ENCODE data around the gene SYPL1.

Gene SYPL1

GRCh38 chr7:106068538-106068961, 43.6 kb downstream of the SYPL1 start:
- H3K36me3 ChIP-seq: no peaks in the 10 kb centered on the region
- H3K9me3 ChIP-seq (ENCODE audit: severe bottlenecking): no peaks in the 10 kb centered on the region
- H3K27me3 ChIP-seq (ENCODE audit: insufficient read depth, low read depth, severe bottlenecking): no peaks in the 10 kb centered on the region
- TF ChIP-seq, protein P1, sequence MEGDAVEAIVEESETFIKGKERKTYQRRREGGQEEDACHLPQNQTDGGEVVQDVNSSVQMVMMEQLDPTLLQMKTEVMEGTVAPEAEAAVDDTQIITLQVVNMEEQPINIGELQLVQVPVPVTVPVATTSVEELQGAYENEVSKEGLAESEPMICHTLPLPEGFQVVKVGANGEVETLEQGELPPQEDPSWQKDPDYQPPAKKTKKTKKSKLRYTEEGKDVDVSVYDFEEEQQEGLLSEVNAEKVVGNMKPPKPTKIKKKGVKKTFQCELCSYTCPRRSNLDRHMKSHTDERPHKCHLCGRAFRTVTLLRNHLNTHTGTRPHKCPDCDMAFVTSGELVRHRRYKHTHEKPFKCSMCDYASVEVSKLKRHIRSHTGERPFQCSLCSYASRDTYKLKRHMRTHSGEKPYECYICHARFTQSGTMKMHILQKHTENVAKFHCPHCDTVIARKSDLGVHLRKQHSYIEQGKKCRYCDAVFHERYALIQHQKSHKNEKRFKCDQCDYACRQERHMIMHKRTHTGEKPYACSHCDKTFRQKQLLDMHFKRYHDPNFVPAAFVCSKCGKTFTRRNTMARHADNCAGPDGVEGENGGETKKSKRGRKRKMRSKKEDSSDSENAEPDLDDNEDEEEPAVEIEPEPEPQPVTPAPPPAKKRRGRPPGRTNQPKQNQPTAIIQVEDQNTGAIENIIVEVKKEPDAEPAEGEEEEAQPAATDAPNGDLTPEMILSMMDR (IDR thresholded peaks at IDR 0.05; ENCODE audit: low read depth, low read length): no peak
- no peak overlapping the region for H3K27ac ChIP-seq
- no peak for DNase-seq
- H3K4me3 ChIP-seq (ENCODE audit: low read depth, low read length): no peak overlapping the region

- no peaks in the 10 kb centered on the region for H3K36me3 ChIP-seq
- TF ChIP-seq, protein P1 (IDR thresholded peaks at IDR 0.05; ENCODE audit: low read depth, low read length): no peak
- no peak overlapping the region for H3K27ac ChIP-seq
- DNase-seq: no peak
- H3K4me3 ChIP-seq (ENCODE audit: low read depth, low read length): no peak overlapping the region
- no peaks in the 10 kb centered on the region for H3K27me3 ChIP-seq (ENCODE audit: insufficient read depth, low read depth, severe bottlenecking)
- no peaks in the 10 kb centered on the region for H3K9me3 ChIP-seq (ENCODE audit: severe bottlenecking)
These were observed 44.4 kb downstream of the SYPL1 start for GRCh38 chr7:106067678-106068077.

- Histone ChIP-seq H3K9me3 (ENCODE audit: severe bottlenecking) (no peaks in the 10 kb centered on the region), H3K4me3 (ENCODE audit: low read depth, low read length) (no peak overlapping the region), H3K36me3 (no peaks in the 10 kb centered on the region), H3K27me3 (ENCODE audit: insufficient read depth, low read depth, severe bottlenecking) (no peaks in the 10 kb centered on the region), H3K27ac (no peak overlapping the region)
- TF ChIP-seq, protein P1 (IDR thresholded peaks at IDR 0.05; ENCODE audit: low read depth, low read length): no peak
- no peak for DNase-seq
These were observed 46.3 kb downstream of the SYPL1 start for GRCh38 chr7:106065575-106066500.

DNA sequence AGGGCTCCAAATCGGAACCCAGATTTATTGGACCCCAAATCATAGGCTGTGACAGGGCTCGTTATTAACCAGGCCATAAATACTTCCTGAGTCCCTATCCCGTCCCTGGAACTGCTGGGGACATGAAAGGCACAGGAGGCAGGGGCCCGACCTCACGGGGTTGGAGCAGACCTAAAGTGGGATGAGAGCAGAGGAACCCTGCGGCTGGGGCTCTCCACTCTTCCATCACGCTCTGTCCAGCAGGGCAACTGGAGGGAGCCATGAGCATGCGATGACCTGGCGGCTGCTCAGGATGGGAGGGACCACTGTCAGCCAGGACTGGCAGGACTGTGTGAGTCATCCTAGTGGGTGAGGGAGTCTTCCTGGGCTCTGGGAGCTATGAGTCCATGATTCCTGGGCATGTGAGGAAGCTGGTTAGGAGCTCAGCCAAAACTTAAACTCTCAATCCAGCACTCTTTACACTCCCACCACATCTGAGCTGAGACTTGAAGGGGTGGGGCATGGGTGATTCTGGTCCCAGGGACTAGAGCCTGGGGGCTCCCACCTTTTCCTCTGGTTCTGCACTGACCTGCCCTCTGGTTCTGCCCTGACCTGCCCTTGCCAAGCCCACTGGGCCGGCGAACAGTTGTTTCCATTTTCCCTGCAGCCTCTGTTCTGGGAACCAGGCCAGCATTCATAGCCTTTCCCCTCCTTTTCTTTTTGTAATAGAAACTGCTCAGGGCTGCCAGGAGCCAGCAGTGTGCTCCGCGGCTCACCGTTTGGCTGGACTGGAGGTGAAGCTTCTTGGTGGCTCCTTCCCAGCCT, 47.1 kb downstream of the SYPL1 start:
- peak overlapping the region; percentile 21; the same call in 1 of the 2 replicates for H3K27ac ChIP-seq
- no peaks in the 10 kb centered on the region for H3K36me3 ChIP-seq
- H3K9me3 ChIP-seq (ENCODE audit: severe bottlenecking): no peaks in the 10 kb centered on the region
- H3K4me3 ChIP-seq (ENCODE audit: low read depth, low read length): no peak overlapping the region
- no peaks in the 10 kb centered on the region for H3K27me3 ChIP-seq (ENCODE audit: insufficient read depth, low read depth, severe bottlenecking)
- DNase-seq: no peak
- TF ChIP-seq, protein P1 (IDR thresholded peaks at IDR 0.05; ENCODE audit: low read depth, low read length): no peak

DNA sequence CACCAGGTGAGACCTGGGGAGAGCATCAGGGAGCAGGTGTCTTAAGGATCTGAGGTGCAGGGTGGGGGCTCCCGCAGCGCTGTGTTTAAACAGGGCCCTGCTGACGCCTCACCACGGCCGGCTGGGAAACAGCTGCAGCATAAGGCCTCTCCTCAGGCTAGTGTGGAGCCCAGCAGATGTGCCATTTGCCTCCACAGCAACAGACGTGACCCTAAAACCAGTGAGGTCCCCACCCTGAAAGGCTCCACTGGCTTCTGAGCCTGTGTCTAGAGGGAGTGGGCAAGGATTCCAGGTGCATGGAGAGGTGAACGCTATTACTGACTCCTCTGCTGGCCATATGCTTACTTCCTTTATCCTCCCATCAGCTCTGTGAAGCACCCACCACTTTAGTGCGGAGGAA, 47.8 kb downstream of the SYPL1 start:
- no peaks in the 10 kb centered on the region for H3K27me3 ChIP-seq (ENCODE audit: insufficient read depth, low read depth, severe bottlenecking)
- peak overlapping the region; percentile 21; the same call in 1 of the 2 replicates for H3K27ac ChIP-seq
- no peak overlapping the region for H3K4me3 ChIP-seq (ENCODE audit: low read depth, low read length)
- DNase-seq: no peak
- no peaks in the 10 kb centered on the region for H3K36me3 ChIP-seq
- H3K9me3 ChIP-seq (ENCODE audit: severe bottlenecking): no peaks in the 10 kb centered on the region
- TF ChIP-seq, protein P1 (IDR thresholded peaks at IDR 0.05; ENCODE audit: low read depth, low read length): no peak

Data from WERI-Rb-1 (cell line).